GM18517 (cell line): Measurements from ENCODE around the gene DRICH1.
"Not testable (repeated sequence)": the region's sequence is repeated elsewhere in the genome, so short reads cannot be mapped to it uniquely, and the experiment has no call there.

Experiments
- ATAC-seq: cut with Tn5 transposase; IDR thresholded peaks from one replicate; pipeline ENCODE4 v1.9.1; 2021; ENCODE audit warnings: mild to moderate bottlenecking, moderate library complexity; ENCODE audit not compliant: unreplicated experiment

The DRICH1 gene

GRCh38 chr22:23570681-23571080 lies 61.4 kb downstream of the DRICH1 start:
- ATAC-seq, result no peak

GRCh38 chr22:23569716-23570115 lies 62.4 kb downstream of the DRICH1 start:
- no peak for ATAC-seq

- no peak for ATAC-seq
Measured at GRCh38 chr22:23569291-23569690, 62.8 kb downstream of the DRICH1 start.

- ATAC-seq, result no peak
Measured at GRCh38 chr22:23566705-23567475, 65.2 kb downstream of the DRICH1 start.

- no peak for ATAC-seq
Measured at GRCh38 chr22:23565915-23566704, 66.0 kb downstream of the DRICH1 start.

GRCh38 chr22:23565305-23565914 lies 66.7 kb downstream of the DRICH1 start:
- no peak for ATAC-seq

DNA sequence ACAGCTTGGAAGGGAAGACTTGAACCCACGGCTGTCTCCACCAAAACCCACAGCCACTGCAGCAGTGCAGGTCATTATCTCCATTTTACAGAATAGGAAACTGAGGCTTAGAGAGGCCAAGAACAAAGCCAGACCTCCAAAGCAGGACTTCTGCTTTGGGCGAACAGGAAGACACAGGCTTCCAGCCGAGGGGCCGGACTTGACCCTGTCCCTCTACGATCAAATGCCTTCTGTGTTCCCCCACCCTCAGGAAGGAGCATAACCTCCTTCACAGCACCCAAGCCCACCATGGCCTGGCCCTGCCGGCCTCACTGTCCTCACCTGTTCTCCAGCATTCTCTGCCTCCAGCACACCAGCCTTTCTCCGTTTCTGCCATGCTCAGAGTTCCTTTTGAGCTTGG lies 67.8 kb downstream of the DRICH1 start:
- ATAC-seq, result no peak

DNA sequence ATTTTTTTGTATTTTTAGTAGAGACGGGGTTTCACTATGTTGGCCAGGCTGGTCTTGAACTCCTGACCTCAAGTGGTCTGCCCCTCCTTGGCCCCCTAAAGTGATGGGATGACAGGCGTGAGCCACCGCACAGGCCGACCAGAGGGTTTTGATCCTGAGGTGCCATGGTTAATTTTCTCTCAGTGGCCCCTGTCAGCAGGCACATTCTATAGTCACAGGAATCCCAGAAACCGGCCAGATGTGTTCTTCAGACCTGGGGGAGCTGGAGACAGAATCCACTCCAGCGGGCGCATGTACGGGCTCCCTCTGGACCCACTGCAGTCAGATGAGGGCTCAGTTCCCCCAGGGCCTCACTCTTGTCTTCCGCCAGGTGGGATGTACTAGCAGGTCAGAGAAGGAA lies 69.0 kb downstream of the DRICH1 start:
- ATAC-seq, result no peak

GRCh38 chr22:23562186-23562585 lies 69.9 kb downstream of the DRICH1 start:
- no peak for ATAC-seq

DNA sequence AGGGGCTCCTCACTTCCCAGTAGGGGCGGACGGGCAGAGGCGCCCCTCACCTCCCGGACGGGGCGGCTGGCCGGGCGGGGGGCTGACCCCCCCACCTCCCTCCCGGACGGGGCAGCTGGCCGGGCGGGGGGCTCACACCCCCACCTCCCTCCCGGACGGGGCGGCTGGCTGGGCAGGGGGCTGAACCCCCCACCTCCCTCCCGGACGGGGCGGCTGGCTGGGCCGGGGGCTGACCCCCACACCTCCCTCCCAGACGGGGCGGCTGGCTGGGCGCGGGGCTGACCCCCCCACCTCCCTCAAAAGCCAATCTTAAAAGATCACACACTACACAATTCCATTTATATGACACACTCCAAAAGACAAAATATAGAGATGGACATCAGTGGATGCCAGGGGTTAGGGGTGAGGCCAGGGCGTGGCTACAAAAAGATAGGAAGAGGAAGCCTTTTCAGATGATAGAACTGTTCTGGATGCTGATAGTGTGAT lies 71.1 kb downstream of the DRICH1 start:
- ATAC-seq, result not testable (repeated sequence)

DNA sequence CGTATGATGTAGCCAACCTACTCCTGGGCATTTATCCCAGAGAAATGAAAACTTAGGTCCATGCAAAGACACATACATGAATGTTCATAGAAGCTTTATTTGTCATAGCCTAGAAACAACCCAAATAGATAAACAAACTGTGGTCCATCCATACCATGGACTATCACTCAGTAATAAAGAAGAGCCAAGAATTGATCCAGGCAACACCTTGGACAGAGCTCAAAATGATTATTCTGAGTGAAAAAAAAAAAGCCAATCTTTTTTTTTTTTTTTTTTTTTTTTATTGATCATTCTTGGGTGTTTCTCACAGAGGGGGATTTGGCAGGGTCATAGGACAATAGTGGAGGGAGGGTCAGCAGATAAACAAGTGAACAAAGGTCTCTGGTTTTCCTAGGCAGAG lies 71.9 kb downstream of the DRICH1 start:
- not testable (repeated sequence) for ATAC-seq
